KMS-11 (cell line): ENCODE results near the gene PBX3.

Experiments
- H2AFZ ChIP-seq: fragments of 200-600 bp; sonication (generic); 2 replicates; pipeline ENCODE4 v1.6.1; 2016; ENCODE audit warnings: antibody characterized with exemption, mixed run types, low read depth
- H3K27ac ChIP-seq: fragments of 200-600 bp; sonication (generic); 2 replicates; pipeline ENCODE4 v1.6.1; 2016; ENCODE audit warnings: mild to moderate bottlenecking, mixed run types
- H3K27me3 ChIP-seq: fragments of 200-600 bp; sonication (generic); 2 replicates; pipeline ENCODE4 v1.6.1; 2017; ENCODE audit warnings: mild to moderate bottlenecking, low read depth, mixed run types, moderate library complexity; ENCODE audit not compliant: insufficient read depth
- H3K36me3 ChIP-seq: fragments of 200-600 bp; sonication (generic); 2 replicates; pipeline ENCODE4 v1.6.1; 2017; ENCODE audit warnings: mild to moderate bottlenecking, mixed run types; ENCODE audit not compliant: insufficient read depth
- H3K4me1 ChIP-seq: fragments of 200-600 bp; sonication (generic); 2 replicates; pipeline ENCODE4 v1.6.1; 2016; ENCODE audit warnings: mild to moderate bottlenecking, low read depth, mixed run types; ENCODE audit not compliant: poor library complexity, severe bottlenecking
- H3K4me2 ChIP-seq: fragments of 200-600 bp; sonication (generic); 2 replicates; pipeline ENCODE4 v1.7.0; 2016; ENCODE audit warnings: mild to moderate bottlenecking, mixed run types
- H3K4me3 ChIP-seq: fragments of 200-600 bp; sonication (generic); IDR thresholded peaks from 2 replicates; pipeline ENCODE4 v1.6.1; 2017; ENCODE audit warnings: low read depth, low read length, mixed read lengths; ENCODE audit not compliant: insufficient read depth
- H3K79me2 ChIP-seq: fragments of 200-600 bp; sonication (generic); 2 replicates; pipeline ENCODE4 v1.6.1; 2016; ENCODE audit warnings: low read depth, mixed run types; ENCODE audit not compliant: insufficient read depth
- H3K9ac ChIP-seq: fragments of 200-600 bp; sonication (generic); 2 replicates; pipeline ENCODE4 v1.6.1; 2016; ENCODE audit warnings: mild to moderate bottlenecking, mixed run types
- H4K20me1 ChIP-seq: fragments of 200-600 bp; sonication (generic); 2 replicates; pipeline ENCODE4 v1.6.1; 2016; ENCODE audit warnings: mild to moderate bottlenecking, mixed run types; ENCODE audit not compliant: insufficient read depth
- CTCF ChIP-seq: fragments of 200-600 bp; sonication (generic); conservative IDR thresholded peaks from 2 replicates; pipeline ENCODE4 v1.6.1; 2017; ENCODE audit warnings: low read depth, mild to moderate bottlenecking, antibody characterized with exemption, low read length, moderate library complexity, mixed read lengths

PBX3 gene

GRCh38 chr9:125964702-125965225 lies 217.6 kb downstream of the PBX3 start:
- Histone ChIP-seq H3K36me3 (peaks cover 5% of the 10 kb centered on the region; the same call in 1 of the 2 replicates), H3K4me3 (no peak overlapping the region), H3K4me2 (no peak overlapping the region), H2AFZ (no peak overlapping the region), H3K27me3 (no peaks in the 10 kb centered on the region), H3K9ac (no peak overlapping the region), H3K4me1 (no peaks in the 10 kb centered on the region), H3K79me2 (no peaks in the 10 kb centered on the region; the same call in 1 of the 2 replicates), H3K27ac (no peak overlapping the region), H4K20me1 (no peaks in the 10 kb centered on the region)
- no peak for TF ChIP-seq CTCF

GRCh38 chr9:125965477-125965876 lies 218.3 kb downstream of the PBX3 start:
- Histone ChIP-seq H3K9ac (no peak overlapping the region), H4K20me1 (no peaks in the 10 kb centered on the region), H3K36me3 (peaks cover 5% of the 10 kb centered on the region; the same call in 1 of the 2 replicates), H3K27ac (no peak overlapping the region), H3K79me2 (no peaks in the 10 kb centered on the region; the same call in 1 of the 2 replicates), H2AFZ (no peak overlapping the region), H3K4me1 (no peaks in the 10 kb centered on the region), H3K4me3 (no peak overlapping the region), H3K4me2 (no peak overlapping the region), H3K27me3 (no peaks in the 10 kb centered on the region)
- TF ChIP-seq CTCF, result no peak

GRCh38 chr9:125966466-125966865 lies 219.3 kb downstream of the PBX3 start:
- Histone ChIP-seq H3K79me2 (no peaks in the 10 kb centered on the region; the same call in 1 of the 2 replicates), H4K20me1 (no peaks in the 10 kb centered on the region), H3K9ac (no peak overlapping the region), H3K4me1 (no peaks in the 10 kb centered on the region), H3K4me3 (no peak overlapping the region), H3K4me2 (no peak overlapping the region), H3K27me3 (no peaks in the 10 kb centered on the region), H3K36me3 (peaks cover 5% of the 10 kb centered on the region; the same call in 1 of the 2 replicates), H2AFZ (no peak overlapping the region), H3K27ac (no peak overlapping the region)
- no peak for TF ChIP-seq CTCF

- Histone ChIP-seq H3K4me3 (no peak overlapping the region), H3K9ac (no peak overlapping the region), H4K20me1 (no peaks in the 10 kb centered on the region), H3K27me3 (no peaks in the 10 kb centered on the region), H3K4me2 (no peak overlapping the region), H3K79me2 (no peaks in the 10 kb centered on the region), H3K36me3 (peaks cover 5% of the 10 kb centered on the region; the same call in 1 of the 2 replicates), H3K4me1 (no peaks in the 10 kb centered on the region), H2AFZ (no peak overlapping the region), H3K27ac (no peak overlapping the region)
- TF ChIP-seq CTCF, result no peak
Measured at GRCh38 chr9:125966959-125967711, 220.0 kb downstream of the PBX3 start.
